Thyroid gland (tissue), 4 donors: Measurements from ENCODE around the gene CDC20.
A peak's percentile ranks its signal among the peaks of the same experiment; 100 is the strongest.

ENCODE experiments used
- CTCF ChIP-seq, 6 experiments: fragments of 200-600 bp in 3 of 6; fragments of 450-650 bp in 3 of 6; sonication (generic) in 3 of 6; IDR thresholded peaks; one replicate each; pipeline ENCODE4 v1.5.1; 2016 to 2019; ENCODE audit warnings: antibody characterized with exemption in 6 of 6, mild to moderate bottlenecking in 2 of 6, inconsistent platforms in 1 of 6, moderate library complexity in 1 of 6
- POLR2A ChIP-seq, 2 donors: fragments of 450-650 bp; IDR thresholded peaks; one replicate each; pipeline ENCODE4 v1.6.1; 2017; ENCODE audit warnings: antibody characterized with exemption in 2 of 2, mild to moderate bottlenecking in 2 of 2, moderate library complexity in 1 of 2

GRCh38 chr1:43367904-43368645 lies 9.3 kb downstream of the CDC20 start, which contains the start of gene ELOVL1:
- TF ChIP-seq CTCF (IDR thresholded peaks at IDR 0.05) (peak in 3 of 6 experiments; percentile 21 to 39 (median 27)), POLR2A (IDR thresholded peaks at IDR 0.05) (peak; percentile 37 to 89)
